Caco-2 (cell line): ENCODE measurements around the gene DHRS1. TPM values are rescaled to one million over a fixed set of nuclear protein-coding genes. Genes with fewer than 3 reads are reported as not detected.
A peak's percentile ranks its signal among the peaks of the same experiment; 100 is the strongest.

Experiments used
- BruUV-seq: library from RNA; stranded (reverse); fragments of 400-500 nt; replicated peaks from 2 replicates; lab custom pipeline; 2021; lab: Mats Ljungman, UMichigan
- CTCF ChIA-PET: fragments of 300-600 bp; sonication (Branson Sonifier 250); formaldehyde crosslinking; loops from one replicate; lab custom pipeline; 2022; ENCODE audit warnings: antibody characterized with exemption; lab: Charles Lee
- POLR2A ChIA-PET: fragments of 300-600 bp; sonication (Branson Sonifier 250); formaldehyde crosslinking; loops from one replicate; lab custom pipeline; 2022; ENCODE audit warnings: antibody characterized with exemption; lab: Charles Lee
- DNase-seq, 2 experiments: peaks; one replicate each; pipeline versions ENCODE4 v3.0.0 to v3.0.0-alpha.2; 2020 to 2022
- H3K27me3 ChIP-seq: replicated peaks from 2 replicates; pipeline ENCODE4 v1.6.0; 2011; ENCODE audit warnings: low read length; ENCODE audit not compliant: control insufficient read depth, insufficient read depth
- H3K36me3 ChIP-seq: 2 replicates; pipeline ENCODE4 v1.5.1; 2011; ENCODE audit warnings: low read length; ENCODE audit not compliant: control insufficient read depth, insufficient read depth
- H3K4me1 ChIP-seq: fragments of 250-450 bp; sonication (Bioruptor Pico); 2 replicates; pipeline ENCODE4 v1.5.1; 2020; ENCODE audit warnings: mild to moderate bottlenecking
- H3K4me3 ChIP-seq: 2 replicates; pipeline ENCODE4 v1.5.1; 2011; ENCODE audit warnings: low read depth, mild to moderate bottlenecking, control low read depth, low read length
- H3K9me3 ChIP-seq: fragments of 250-450 bp; sonication (Bioruptor Pico); 2 replicates; pipeline ENCODE4 v1.5.1; 2020; ENCODE audit warnings: mild to moderate bottlenecking, moderate library complexity
- H3K27ac Mint-ChIP-seq: one replicate; pipeline ENCODE4 v1.8.0; 2022; ENCODE audit warnings: mixed read lengths; ENCODE audit not compliant: unreplicated experiment
- H3K27me3 Mint-ChIP-seq: one replicate; pipeline ENCODE4 v1.8.0; 2022; ENCODE audit warnings: mixed read lengths; ENCODE audit not compliant: insufficient read depth, unreplicated experiment
- H3K36me3 Mint-ChIP-seq: one replicate; pipeline ENCODE4 v1.8.0; 2022; ENCODE audit warnings: mild to moderate bottlenecking, mixed read lengths; ENCODE audit not compliant: insufficient read depth, unreplicated experiment
- H3K4me1 Mint-ChIP-seq: one replicate; pipeline ENCODE4 v1.8.0; 2022; ENCODE audit warnings: low read depth, mixed read lengths; ENCODE audit not compliant: unreplicated experiment
- H3K4me3 Mint-ChIP-seq: one replicate; pipeline ENCODE4 v1.8.0; 2022; ENCODE audit warnings: mild to moderate bottlenecking, moderate library complexity, mixed read lengths; ENCODE audit not compliant: unreplicated experiment
- H3K9me3 Mint-ChIP-seq: one replicate; pipeline ENCODE4 v1.8.0; 2022; ENCODE audit warnings: mixed read lengths; ENCODE audit not compliant: unreplicated experiment
- intact Hi-C: fragments of 100-400 bp; cut with micrococcal nuclease; formaldehyde crosslinking; loops from one replicate; pipeline ENCODE4 v1.10.0; 2022; ENCODE audit not compliant: unreplicated experiment
- total RNA-seq: library from RNA; stranded (reverse); gene quantifications from 2 replicates; pipeline ENCODE4 v1.2.3, GENCODE V29; 2022
- TF ChIP-seq, protein P1 (sequence below), 2 experiments: fragments of 200-600 bp in 1 of 2; IDR thresholded peaks; 1 replicate in 1 of 2; 2 replicates in 1 of 2; pipeline versions ENCODE4 v1.5.1 to v1.8.0; 2011 to 2022; ENCODE audit warnings: antibody characterized with exemption in 1 of 2, control low read depth in 1 of 2, inconsistent platforms in 1 of 2, low read depth in 1 of 2, low read length in 1 of 2, mild to moderate bottlenecking in 1 of 2, moderate library complexity in 1 of 2; ENCODE audit not compliant: insufficient read depth in 1 of 2, severe bottlenecking in 1 of 2, unreplicated experiment in 1 of 2

The DHRS1 gene
- total RNA-seq, 1 experiment from 2014 or later: 18.1 TPM

DNA sequence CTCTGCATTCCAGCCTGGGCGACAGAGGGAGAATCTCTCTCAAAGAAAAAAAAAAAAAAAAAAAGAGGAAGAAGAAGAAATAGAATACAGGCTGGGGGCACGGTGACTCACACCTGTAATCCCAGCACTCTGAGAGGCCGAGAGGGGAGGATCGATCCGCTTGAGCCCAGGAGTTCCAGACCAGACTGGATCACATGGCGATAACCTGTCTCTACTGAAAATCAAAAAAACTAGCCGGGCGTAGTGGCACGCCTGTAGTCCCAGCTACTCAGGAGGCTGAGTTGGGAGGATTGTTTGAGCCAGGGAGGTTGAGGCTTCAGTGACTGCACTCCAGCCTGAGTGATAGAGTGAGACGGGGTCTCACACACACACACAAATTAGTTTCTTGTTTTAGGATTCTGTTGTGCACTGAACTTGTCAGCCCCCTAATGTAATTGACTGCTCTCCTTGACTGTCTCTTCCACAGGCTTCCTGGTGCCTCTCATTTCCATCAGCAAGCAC lies 56.2 kb downstream of the DHRS1 start:
- Mint-ChIP-seq H3K27me3 (no peaks in the 10 kb centered on the region), H3K4me3 (peak overlapping the region; percentile 74), H3K27ac (peak overlapping the region; percentile 91), H3K9me3 (no peaks in the 10 kb centered on the region), H3K4me1 (peaks cover 1% of the 10 kb centered on the region), H3K36me3 (peaks cover 37% of the 10 kb centered on the region)
- H3K27me3 ChIP-seq: no peaks in the 10 kb centered on the region
- CTCF ChIA-PET: interaction anchor here (0.7 to 3.8 kb wide), 16 partner anchors 8 to 1108 kb away, joined by 3 to 157 read pairs (median 8); partner anchors contain the start of genes CHMP4A, CIDEB, DHRS1 and GMPR2
- H3K4me3 ChIP-seq: peak overlapping the region; percentile 71
- peak in 1 of 2 experiments; percentile 57 for DNase-seq
- no TSS peak for BruUV-seq
- POLR2A ChIA-PET: interaction anchor here (0.7 to 2.5 kb wide), 14 partner anchors 9 to 267 kb away, joined by 5 to 39 read pairs (median 11); partner anchors contain the start of genes CHMP4A, CIDEB, DHRS1 and GMPR2
- intact Hi-C loops: loop anchor here (1.0 to 2.0 kb wide), 4 partner anchors 28 to 193 kb away; partner anchors contain the start of gene RABGGTA
- H3K36me3 ChIP-seq: peaks cover 2% of the 10 kb centered on the region
- TF ChIP-seq, protein P1, sequence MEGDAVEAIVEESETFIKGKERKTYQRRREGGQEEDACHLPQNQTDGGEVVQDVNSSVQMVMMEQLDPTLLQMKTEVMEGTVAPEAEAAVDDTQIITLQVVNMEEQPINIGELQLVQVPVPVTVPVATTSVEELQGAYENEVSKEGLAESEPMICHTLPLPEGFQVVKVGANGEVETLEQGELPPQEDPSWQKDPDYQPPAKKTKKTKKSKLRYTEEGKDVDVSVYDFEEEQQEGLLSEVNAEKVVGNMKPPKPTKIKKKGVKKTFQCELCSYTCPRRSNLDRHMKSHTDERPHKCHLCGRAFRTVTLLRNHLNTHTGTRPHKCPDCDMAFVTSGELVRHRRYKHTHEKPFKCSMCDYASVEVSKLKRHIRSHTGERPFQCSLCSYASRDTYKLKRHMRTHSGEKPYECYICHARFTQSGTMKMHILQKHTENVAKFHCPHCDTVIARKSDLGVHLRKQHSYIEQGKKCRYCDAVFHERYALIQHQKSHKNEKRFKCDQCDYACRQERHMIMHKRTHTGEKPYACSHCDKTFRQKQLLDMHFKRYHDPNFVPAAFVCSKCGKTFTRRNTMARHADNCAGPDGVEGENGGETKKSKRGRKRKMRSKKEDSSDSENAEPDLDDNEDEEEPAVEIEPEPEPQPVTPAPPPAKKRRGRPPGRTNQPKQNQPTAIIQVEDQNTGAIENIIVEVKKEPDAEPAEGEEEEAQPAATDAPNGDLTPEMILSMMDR (IDR thresholded peaks at IDR 0.05; ENCODE audit: insufficient read depth in 1 of 2, low read depth in 1 of 2, low read length in 1 of 2, severe bottlenecking in 1 of 2, unreplicated experiment in 1 of 2): no peak
- no peaks in the 10 kb centered on the region for H3K4me1 ChIP-seq
- H3K9me3 ChIP-seq: no peaks in the 10 kb centered on the region

DNA sequence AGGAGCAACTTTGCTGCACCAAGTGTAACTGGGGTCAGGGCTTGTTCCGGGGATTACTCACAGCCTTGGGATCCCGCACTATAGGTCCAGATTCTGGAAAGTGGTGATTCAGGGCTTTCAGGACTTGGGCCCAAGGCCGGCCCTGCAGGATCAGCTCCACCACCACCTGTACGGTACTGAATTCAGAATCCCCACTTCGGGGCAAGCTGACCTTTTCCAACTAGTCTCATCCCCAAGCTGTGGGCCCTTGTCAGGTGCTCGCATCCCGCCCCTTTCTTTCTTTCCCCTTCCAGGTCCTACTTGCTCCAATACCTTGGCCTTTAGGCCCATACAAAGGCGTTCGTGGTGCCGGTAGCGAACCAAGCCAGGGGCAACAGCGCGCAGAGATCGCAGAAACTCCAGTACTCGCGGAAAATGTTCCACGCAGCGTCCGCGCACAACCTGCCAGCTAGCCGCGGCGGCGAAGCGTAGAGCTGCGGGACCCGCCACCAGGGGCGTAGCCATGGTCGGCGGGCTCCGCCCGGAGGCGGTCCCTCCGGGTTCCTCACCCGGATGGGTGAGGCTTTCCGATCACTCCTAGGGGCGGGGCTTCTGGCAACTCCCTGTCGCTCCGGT lies 57.6 kb downstream of the DHRS1 start:
- H3K27ac Mint-ChIP-seq: peak overlapping the region; percentile 91
- TF ChIP-seq, protein P1 (IDR thresholded peaks at IDR 0.05; ENCODE audit: insufficient read depth in 1 of 2, low read depth in 1 of 2, low read length in 1 of 2, severe bottlenecking in 1 of 2, unreplicated experiment in 1 of 2): peak; percentile 49 to 58
- Histone ChIP-seq H3K9me3 (no peaks in the 10 kb centered on the region), H3K4me3 (peak overlapping the region; percentile 71), H3K36me3 (peaks cover 2% of the 10 kb centered on the region), H3K27me3 (no peaks in the 10 kb centered on the region), H3K4me1 (no peaks in the 10 kb centered on the region)
- no peaks in the 10 kb centered on the region for H3K27me3 Mint-ChIP-seq
- CTCF ChIA-PET: interaction anchor here (0.6 to 3.8 kb wide), 20 partner anchors 9 to 190 kb away, joined by 3 to 157 read pairs (median 6); partner anchors contain the start of genes CHMP4A, CIDEB, DHRS1 and EMC9
- BruUV-seq: TSS peak; percentile 35
- no peaks in the 10 kb centered on the region for H3K9me3 Mint-ChIP-seq
- H3K36me3 Mint-ChIP-seq: peaks cover 49% of the 10 kb centered on the region
- DNase-seq: peak; percentile 95
- peaks cover 9% of the 10 kb centered on the region for H3K4me1 Mint-ChIP-seq
- intact Hi-C loops: loop anchor here (1.0 to 2.0 kb wide), 3 partner anchors 10 to 195 kb away; partner anchors contain the start of genes GMPR2, MDP1 and NEDD8
- peak overlapping the region; percentile 74 for H3K4me3 Mint-ChIP-seq
- POLR2A ChIA-PET: interaction anchor here (0.6 to 2.5 kb wide), 26 partner anchors 9 to 200 kb away, joined by 3 to 39 read pairs (median 6); partner anchors contain the start of genes CBLN3, CHMP4A, CIDEB and DCAF11

Other genes with a start within 250 kb of the DHRS1 start
- 0.88 and 1.00 TPM in 2 replicates for gene CARMIL3, start 247.8 kb downstream of the DHRS1 start, total RNA-seq
- not detected in 2 replicates for gene CPNE6, start 228.2 kb downstream of the DHRS1 start, total RNA-seq
- gene PCK2, start 205.5 kb downstream of the DHRS1 start, total RNA-seq: 132 and 146 TPM in 2 replicates
- gene DCAF11, start 185.0 kb downstream of the DHRS1 start, total RNA-seq: 58.1 and 65.9 TPM in 2 replicates
- gene NRL, start 184.8 kb downstream of the DHRS1 start, total RNA-seq: 2.1 and 2.3 TPM in 2 replicates
- 0.39 and 0.44 TPM in 2 replicates for gene FITM1, start 169.1 kb downstream of the DHRS1 start, total RNA-seq
- gene PSME1, start 163.6 kb downstream of the DHRS1 start, total RNA-seq: 130 and 141 TPM in 2 replicates
- 31.1 and 32.4 TPM in 2 replicates for gene EMC9, start 158.2 kb downstream of the DHRS1 start, total RNA-seq
- gene PSME2, start 153.2 kb downstream of the DHRS1 start, total RNA-seq: 142 and 145 TPM in 2 replicates
- 72.2 and 77.6 TPM in 2 replicates for gene RNF31, start 152.3 kb downstream of the DHRS1 start, total RNA-seq
- 54.1 and 55.4 TPM in 2 replicates for gene IRF9, start 138.5 kb downstream of the DHRS1 start, total RNA-seq
- 8.4 and 10.6 TPM in 2 replicates for gene REC8, start 127.7 kb downstream of the DHRS1 start, total RNA-seq
- gene IPO4, start 111.0 kb downstream of the DHRS1 start, total RNA-seq: 85.4 and 95.8 TPM in 2 replicates
- gene TM9SF1, start 104.3 kb downstream of the DHRS1 start, total RNA-seq: 41.9 and 47.1 TPM in 2 replicates
- gene TSSK4, start 94.1 kb downstream of the DHRS1 start, total RNA-seq: not detected in 2 replicates
- gene CHMP4A, start 86.3 kb downstream of the DHRS1 start, total RNA-seq: 57.7 and 58.7 TPM in 2 replicates
- 19.6 and 20.5 TPM in 2 replicates for gene MDP1, start 83.7 kb downstream of the DHRS1 start, total RNA-seq
- gene NEDD8, start 67.4 kb downstream of the DHRS1 start, total RNA-seq: 210 and 218 TPM in 2 replicates
- gene GMPR2, start 66.9 kb downstream of the DHRS1 start, total RNA-seq: 76.9 and 80.1 TPM in 2 replicates
- 33.4 and 34.4 TPM in 2 replicates for gene TINF2, start 57.2 kb downstream of the DHRS1 start, total RNA-seq
- 5.9 and 6.1 TPM in 2 replicates for gene TGM1, start 36.6 kb downstream of the DHRS1 start, total RNA-seq
- gene RABGGTA, start 28.2 kb downstream of the DHRS1 start, total RNA-seq: 27.1 and 30.4 TPM in 2 replicates
- 35.1 and 38.3 TPM in 2 replicates for gene NOP9, start 70 bp upstream of the DHRS1 start, total RNA-seq
- 3.5 and 7.2 TPM in 2 replicates for gene CIDEB, start 8.2 kb upstream of the DHRS1 start, total RNA-seq
- 10.3 and 12.3 TPM in 2 replicates for gene LTB4R2, start 10.4 kb upstream of the DHRS1 start, total RNA-seq
- gene LTB4R, start 11.7 kb upstream of the DHRS1 start, total RNA-seq: 7.3 and 7.8 TPM in 2 replicates
- 0.57 and 0.60 TPM in 2 replicates for gene ADCY4, start 35.3 kb upstream of the DHRS1 start, total RNA-seq
- gene RIPK3, start 40.2 kb upstream of the DHRS1 start, total RNA-seq: 1.5 TPM in 2 replicates
- gene NFATC4, start 68.4 kb upstream of the DHRS1 start, total RNA-seq: 0.84 and 0.88 TPM in 2 replicates
- 5.9 and 6.1 TPM in 2 replicates for gene NYNRIN, start 99.2 kb upstream of the DHRS1 start, total RNA-seq
- gene CBLN3, start 129.9 kb upstream of the DHRS1 start, total RNA-seq: 1.1 and 1.4 TPM in 2 replicates
- gene KHNYN, start 130.2 kb upstream of the DHRS1 start, total RNA-seq: 50.0 and 50.5 TPM in 2 replicates
- gene SDR39U1, start 143.0 kb upstream of the DHRS1 start, total RNA-seq: 44.1 and 45.8 TPM in 2 replicates
- not detected in 2 replicates for gene CMA1, start 208.5 kb upstream of the DHRS1 start, total RNA-seq